Stimulated activated CD8-positive, alpha-beta memory T cell treated with anti-CD3 and anti-CD28 coated beads, Interleukin-15, amount 100 ng/mL, for 1 hour (primary cell): ENCODE results near the gene ZMIZ1.

Source experiments
- DNase-seq: peaks from one replicate; pipeline ENCODE4 v3.0.0-alpha.2; 2020; ENCODE audit warnings: low read depth

ZMIZ1 gene

DNA sequence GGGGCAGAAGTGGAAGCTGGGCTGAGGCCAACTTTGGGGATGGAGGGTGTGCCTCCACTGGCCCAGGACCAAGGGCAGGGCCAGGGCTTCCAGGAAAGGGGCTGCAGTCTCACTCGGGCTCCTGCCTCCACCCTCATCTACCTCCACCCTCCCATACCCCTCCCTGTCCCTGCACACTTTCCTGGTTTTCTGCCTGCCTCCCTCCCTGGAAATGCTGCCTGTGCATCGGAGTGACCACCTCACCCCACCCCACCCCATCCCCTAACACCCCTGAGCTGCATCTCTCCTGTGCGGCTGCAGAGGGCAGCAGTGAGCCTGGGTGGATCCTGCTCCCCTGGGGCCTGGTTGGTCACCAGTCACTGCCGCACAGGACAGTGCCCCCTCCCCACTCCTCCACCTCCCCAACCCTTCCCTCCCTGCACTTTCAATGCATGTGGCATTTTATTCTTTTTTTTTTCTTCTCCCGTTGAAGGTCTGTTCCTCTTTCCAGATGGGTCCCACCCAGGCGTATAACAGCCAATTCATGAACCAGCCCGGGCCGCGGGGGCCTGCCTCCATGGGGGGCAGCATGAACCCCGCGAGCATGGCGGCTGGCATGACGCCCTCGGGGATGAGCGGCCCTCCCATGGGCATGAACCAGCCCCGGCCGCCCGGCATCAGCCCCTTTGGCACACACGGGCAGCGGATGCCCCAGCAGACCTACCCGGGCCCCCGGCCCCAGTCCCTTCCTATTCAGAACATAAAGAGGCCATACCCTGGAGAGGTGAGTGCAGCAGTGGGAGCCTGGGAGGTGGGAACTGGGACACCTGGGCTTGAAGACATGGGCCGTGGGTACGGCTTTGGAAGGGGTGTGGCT lies 224.4 kb downstream of the ZMIZ1 start:
- DNase-seq, result no peak

DNA sequence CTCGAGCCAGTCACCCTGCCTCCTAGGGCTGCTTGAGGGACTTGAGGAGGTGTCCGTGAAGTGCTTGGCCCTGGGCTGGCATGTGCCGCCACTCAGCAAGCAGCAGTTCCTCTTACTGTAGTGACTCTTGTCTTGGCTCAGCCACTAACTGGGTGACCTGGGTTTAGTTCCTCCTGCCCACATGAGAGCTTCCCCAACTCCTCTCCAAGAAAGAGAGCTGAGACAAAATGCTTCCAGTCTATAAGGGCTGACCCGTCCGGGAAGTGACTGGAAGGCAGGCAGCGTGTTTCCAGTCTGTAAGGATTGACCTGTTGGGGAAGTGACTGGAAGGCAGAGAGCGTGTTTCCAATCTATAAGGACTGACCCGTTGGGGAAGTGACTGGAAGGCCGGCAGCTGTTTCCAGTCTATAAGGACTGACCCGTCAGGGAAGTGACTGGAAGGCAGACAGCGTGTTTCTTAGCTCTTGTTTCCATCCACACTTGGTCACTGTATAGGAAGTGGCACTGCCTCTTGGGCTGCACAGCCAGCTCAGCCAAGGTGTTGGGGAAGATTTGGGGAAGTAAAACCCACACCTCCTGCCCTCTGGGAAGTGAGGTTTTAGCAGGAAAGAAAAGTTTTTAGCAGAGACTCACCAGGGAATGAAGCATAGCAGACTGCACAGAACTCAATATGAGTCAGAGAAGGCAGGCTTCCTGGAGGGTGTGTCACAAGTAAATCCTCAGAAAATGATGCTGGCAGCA lies 225.2 kb downstream of the ZMIZ1 start:
- no peak for DNase-seq

DNA sequence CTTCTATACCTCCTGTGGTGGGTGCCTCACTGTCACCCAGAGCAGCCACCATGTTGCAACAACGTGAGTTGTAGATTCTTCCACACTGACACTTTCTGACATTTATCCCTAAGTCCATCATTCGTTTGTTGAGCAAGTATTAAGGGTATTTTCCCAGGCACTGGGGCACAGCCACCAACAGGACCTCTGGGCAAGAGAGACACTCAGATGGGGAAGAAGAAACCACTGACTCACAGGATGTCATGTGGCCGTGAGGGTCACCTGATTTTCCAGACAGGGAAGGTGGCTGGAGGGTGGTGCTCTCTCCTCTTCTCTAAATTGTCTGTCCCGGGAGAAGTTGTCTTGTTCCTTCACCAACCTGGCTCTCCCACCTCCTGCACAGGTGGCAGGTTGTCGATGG lies 226.8 kb downstream of the ZMIZ1 start:
- DNase-seq, result no peak

GRCh38 chr10:79296431-79296830 lies 227.7 kb downstream of the ZMIZ1 start:
- no peak for DNase-seq

GRCh38 chr10:79298403-79299244 lies 229.9 kb downstream of the ZMIZ1 start:
- no peak for DNase-seq

GRCh38 chr10:79299397-79300241 lies 230.9 kb downstream of the ZMIZ1 start:
- no peak for DNase-seq

DNA sequence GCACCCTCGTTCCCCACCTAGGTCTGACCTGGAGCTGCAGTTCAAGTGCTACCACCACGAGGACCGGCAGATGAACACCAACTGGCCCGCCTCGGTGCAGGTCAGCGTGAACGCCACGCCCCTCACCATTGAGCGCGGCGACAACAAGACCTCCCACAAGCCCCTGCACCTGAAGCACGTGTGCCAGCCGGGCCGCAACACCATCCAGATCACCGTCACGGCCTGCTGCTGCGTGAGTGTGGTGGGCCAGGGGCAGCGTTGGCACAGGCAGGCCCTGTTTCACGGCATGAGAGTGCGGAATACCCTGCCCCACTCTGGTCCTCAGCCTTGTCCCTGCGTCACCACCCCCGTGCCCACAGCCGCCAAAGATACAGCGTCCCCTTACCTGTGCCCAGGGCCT lies 231.9 kb downstream of the ZMIZ1 start:
- no peak for DNase-seq

DNA sequence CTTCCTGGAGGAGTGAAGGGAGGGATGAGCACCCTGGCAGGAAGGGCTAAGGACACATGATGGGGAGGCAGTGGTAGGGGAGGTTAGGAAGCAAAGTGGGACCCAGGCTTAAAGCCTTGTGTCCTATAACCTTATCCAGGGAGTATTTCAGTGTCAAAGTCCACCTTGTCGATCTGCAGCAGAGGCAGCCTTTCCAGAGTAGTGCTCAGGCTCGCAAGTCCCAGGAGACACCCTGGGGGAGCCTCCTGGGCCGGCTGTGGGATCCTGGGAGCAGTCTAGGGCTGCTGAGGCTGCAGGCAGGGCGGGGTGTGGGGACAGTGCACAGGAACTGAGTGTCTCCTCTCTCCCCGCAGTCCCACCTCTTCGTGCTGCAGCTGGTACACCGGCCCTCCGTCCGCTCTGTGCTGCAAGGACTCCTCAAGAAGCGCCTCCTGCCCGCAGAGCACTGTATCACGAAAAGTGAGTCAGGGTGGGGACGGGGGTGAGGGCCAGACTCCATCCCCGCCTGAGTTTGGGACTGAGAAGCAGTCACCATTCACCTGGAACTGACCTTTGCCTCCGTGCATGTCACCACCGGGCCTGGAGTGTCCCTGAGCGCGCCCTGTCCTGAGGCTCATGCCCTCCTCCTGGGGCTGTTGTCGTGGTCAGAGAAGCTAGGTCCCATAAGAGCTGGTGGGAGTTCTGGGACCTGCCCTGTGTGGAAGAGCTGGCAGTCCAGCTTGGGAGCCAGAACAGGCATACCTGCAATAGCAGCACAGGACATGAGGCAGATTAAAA lies 233.2 kb downstream of the ZMIZ1 start:
- DNase-seq, result no peak

GRCh38 chr10:79303631-79304478 lies 235.1 kb downstream of the ZMIZ1 start:
- no peak for DNase-seq

GRCh38 chr10:79304479-79305087 lies 235.8 kb downstream of the ZMIZ1 start:
- DNase-seq, result no peak

GRCh38 chr10:79305515-79305914 lies 236.7 kb downstream of the ZMIZ1 start:
- DNase-seq, result no peak

DNA sequence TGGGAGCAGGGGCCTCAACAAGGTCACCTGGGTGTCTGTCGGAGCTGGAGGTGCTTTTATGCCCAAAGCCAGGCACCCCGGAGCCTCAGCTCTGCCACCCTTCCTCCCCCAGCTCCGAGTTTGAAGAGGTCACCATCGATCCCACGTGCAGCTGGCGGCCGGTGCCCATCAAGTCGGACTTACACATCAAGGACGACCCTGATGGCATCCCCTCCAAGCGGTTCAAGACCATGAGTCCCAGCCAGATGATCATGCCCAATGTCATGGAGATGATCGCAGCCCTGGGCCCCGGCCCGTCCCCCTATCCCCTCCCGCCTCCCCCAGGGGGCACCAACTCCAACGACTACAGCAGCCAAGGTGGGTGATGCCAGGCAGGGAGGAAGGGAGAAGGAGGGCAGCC lies 237.2 kb downstream of the ZMIZ1 start:
- DNase-seq, result no peak

- no peak for DNase-seq
Measured at GRCh38 chr10:79306644-79307220, 238.0 kb downstream of the ZMIZ1 start.

DNA sequence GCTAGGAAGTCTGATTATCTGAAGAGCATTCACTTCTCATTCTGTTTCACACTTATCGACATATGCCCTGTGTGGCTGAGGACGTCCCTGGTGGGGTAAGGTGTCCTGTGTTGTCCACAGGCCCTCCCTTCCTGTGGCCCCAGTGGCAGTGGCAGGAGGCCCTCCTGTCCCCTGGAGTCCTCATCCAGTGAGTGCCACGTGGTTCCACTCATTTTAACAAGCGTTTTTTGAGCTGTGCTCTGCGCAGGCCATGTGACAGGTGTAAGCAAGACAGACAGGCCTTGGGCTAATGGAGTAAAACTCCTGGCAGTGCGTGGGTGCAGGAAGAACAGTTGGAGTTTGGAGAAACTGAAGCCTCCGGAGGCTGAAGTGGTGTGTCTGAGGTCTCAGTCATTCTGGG lies 239.2 kb downstream of the ZMIZ1 start:
- no peak for DNase-seq

- no peak for DNase-seq
Measured at GRCh38 chr10:79308969-79309665, 240.4 kb downstream of the ZMIZ1 start.

DNA sequence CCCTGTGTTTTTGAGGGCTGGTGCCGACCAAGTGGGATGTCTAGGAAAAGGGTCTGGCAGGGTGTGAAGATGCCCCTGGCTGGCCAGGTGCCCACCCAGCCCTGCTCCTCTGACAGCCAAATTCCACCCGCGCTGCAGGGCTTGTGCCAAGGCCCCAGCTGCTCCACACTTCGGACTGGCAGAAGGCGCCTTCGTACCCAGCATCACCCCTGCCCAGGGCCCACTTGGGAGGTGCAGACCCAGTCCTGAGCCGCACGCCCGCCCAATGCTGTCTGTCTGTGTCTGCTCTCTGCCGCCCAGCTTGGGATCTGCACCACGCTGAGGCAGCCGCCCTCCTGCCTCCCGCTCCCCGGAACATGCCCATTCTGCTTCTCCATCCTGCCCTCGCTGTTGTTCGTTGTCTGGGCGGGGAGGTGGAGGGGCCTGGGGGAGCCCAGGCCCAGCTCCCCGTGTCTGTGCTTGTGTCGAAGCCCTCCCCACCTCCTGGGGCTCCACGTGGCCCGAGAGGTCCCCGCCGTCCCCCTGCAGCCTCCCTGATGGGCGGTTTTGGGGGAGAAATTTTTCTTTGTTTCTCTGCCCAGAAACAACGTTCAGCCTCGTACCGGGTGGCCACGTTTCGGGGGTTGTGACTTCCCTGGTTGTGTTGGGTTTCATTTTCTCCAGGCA lies 241.6 kb downstream of the ZMIZ1 start:
- no peak for DNase-seq

- DNase-seq, result no peak
Measured at GRCh38 chr10:79310911-79311573, 242.3 kb downstream of the ZMIZ1 start.
